AG04450 (cell line): ENCODE data around the gene DICER1. TPM values are rescaled to one million over a fixed set of nuclear protein-coding genes. Genes with fewer than 3 reads are reported as not detected.

Experiments used
- CTCF ChIA-PET: fragments of 300-600, 350-600 bp; formaldehyde crosslinking; extraction: SDS; loops from one replicate; lab custom pipeline; 2022; ENCODE audit warnings: antibody characterized with exemption, inconsistent platforms; lab: Charles Lee
- POLR2A ChIA-PET: fragments of 350-600 bp; formaldehyde crosslinking; extraction: SDS; loops from one replicate; lab custom pipeline; 2021; ENCODE audit warnings: antibody characterized with exemption, inconsistent platforms; lab: Yijun Ruan, JAX
- DNase-seq: peaks from one replicate; pipeline ENCODE4 v3.0.0-alpha.2; 2011; ENCODE audit warnings: low read depth, low spot score
- H3K27ac ChIP-seq: one replicate; pipeline ENCODE4 v1.5.1; 2012; ENCODE audit warnings: low read depth, low read length, control low read depth
- H3K27me3 ChIP-seq: one replicate; pipeline ENCODE4 v1.6.0; 2012; ENCODE audit warnings: low read length; ENCODE audit not compliant: control insufficient read depth, insufficient read depth
- H3K4me3 ChIP-seq: 2 replicates; pipeline ENCODE4 v1.5.1; 2011; ENCODE audit warnings: mild to moderate bottlenecking, low read depth, low read length, control low read depth
- H3K9me3 ChIP-seq: 2 replicates; pipeline ENCODE4 v1.5.1; 2012; ENCODE audit warnings: low read length; ENCODE audit not compliant: control insufficient read depth, insufficient read depth
- polyA plus RNA-seq: library from polyadenylated mRNA; depleted of rRNA; stranded (reverse); fragments of >200 nt; gene quantifications from 2 replicates; pipeline ENCODE4 v1.2.3, GENCODE V29; 2011
- TF ChIP-seq, protein P1 (sequence below): IDR thresholded peaks from 2 replicates; pipeline ENCODE4 v1.5.1; 2011; ENCODE audit warnings: low read depth, low read length, control low read depth, inconsistent platforms

DICER1 gene
- polyA plus RNA-seq, 1 experiment = 25.1 TPM

DNA sequence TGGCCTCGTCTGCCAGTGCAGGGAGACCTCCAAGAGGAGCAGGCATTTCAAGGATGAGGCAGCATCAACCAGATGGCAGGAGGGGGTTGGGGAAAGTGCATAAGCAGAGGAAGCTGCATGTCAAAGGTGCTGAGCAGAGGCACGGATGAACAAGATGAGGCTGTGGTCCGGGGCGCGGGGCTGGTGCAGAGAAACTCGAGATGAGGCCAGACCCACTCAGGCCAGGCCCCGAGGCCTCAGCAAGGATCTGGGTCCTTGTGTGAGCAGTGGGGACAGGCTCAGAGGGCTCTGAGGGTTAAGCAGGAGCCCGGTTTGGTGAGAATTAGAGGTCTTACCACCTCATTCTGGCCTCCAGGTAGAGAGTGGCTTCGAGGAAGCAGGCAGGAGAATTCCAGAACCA lies 98.8 kb downstream of the DICER1 start:
- TF ChIP-seq, protein P1, sequence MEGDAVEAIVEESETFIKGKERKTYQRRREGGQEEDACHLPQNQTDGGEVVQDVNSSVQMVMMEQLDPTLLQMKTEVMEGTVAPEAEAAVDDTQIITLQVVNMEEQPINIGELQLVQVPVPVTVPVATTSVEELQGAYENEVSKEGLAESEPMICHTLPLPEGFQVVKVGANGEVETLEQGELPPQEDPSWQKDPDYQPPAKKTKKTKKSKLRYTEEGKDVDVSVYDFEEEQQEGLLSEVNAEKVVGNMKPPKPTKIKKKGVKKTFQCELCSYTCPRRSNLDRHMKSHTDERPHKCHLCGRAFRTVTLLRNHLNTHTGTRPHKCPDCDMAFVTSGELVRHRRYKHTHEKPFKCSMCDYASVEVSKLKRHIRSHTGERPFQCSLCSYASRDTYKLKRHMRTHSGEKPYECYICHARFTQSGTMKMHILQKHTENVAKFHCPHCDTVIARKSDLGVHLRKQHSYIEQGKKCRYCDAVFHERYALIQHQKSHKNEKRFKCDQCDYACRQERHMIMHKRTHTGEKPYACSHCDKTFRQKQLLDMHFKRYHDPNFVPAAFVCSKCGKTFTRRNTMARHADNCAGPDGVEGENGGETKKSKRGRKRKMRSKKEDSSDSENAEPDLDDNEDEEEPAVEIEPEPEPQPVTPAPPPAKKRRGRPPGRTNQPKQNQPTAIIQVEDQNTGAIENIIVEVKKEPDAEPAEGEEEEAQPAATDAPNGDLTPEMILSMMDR = no peak
- no peak overlapping the region for H3K27ac ChIP-seq
- no peaks in the 10 kb centered on the region; the same call in 1 of the 2 replicates for H3K9me3 ChIP-seq
- CTCF ChIA-PET = no interaction called here
- no peak for DNase-seq
- no peak overlapping the region for H3K4me3 ChIP-seq
- H3K27me3 ChIP-seq = no peaks in the 10 kb centered on the region
- POLR2A ChIA-PET = no interaction called here

GRCh38 chr14:95057851-95058250 lies 99.5 kb downstream of the DICER1 start:
- ChIA-PET POLR2A (no interaction called here), CTCF (no interaction called here)
- Histone ChIP-seq H3K27me3 (no peaks in the 10 kb centered on the region), H3K9me3 (no peaks in the 10 kb centered on the region; the same call in 1 of the 2 replicates), H3K27ac (no peak overlapping the region), H3K4me3 (no peak overlapping the region)
- no peak for DNase-seq
- TF ChIP-seq, protein P1 = no peak

DNA sequence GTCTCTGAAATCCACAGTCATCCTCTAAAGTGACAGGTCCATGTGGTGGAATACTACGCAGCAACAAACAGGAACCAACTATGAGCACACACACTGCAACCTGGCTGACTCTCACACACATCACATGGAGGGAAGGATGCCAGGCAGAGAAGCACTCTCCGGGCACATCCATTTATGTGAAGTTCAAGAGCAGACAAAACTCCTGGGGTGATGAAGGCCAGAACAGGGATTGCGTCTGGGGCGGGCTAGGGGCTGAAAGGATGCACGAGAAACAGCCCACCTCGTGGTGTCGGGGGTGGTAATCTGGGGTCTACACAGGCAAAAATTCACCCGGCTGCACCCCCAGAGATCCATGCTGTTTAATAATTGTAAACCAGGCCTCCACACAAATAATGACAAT lies 100.2 kb downstream of the DICER1 start:
- Histone ChIP-seq H3K27me3 (no peaks in the 10 kb centered on the region), H3K4me3 (no peak overlapping the region), H3K27ac (no peak overlapping the region), H3K9me3 (no peaks in the 10 kb centered on the region; the same call in 1 of the 2 replicates)
- ChIA-PET CTCF (no interaction called here), POLR2A (no interaction called here)
- TF ChIP-seq, protein P1 = no peak
- DNase-seq = no peak

GRCh38 chr14:95056476-95056875 lies 100.9 kb downstream of the DICER1 start:
- TF ChIP-seq, protein P1 = no peak
- no peaks in the 10 kb centered on the region for H3K27me3 ChIP-seq
- POLR2A ChIA-PET = no interaction called here
- H3K9me3 ChIP-seq = no peaks in the 10 kb centered on the region; the same call in 1 of the 2 replicates
- CTCF ChIA-PET = no interaction called here
- H3K4me3 ChIP-seq = no peak overlapping the region
- no peak for DNase-seq
- no peak overlapping the region for H3K27ac ChIP-seq

DNA sequence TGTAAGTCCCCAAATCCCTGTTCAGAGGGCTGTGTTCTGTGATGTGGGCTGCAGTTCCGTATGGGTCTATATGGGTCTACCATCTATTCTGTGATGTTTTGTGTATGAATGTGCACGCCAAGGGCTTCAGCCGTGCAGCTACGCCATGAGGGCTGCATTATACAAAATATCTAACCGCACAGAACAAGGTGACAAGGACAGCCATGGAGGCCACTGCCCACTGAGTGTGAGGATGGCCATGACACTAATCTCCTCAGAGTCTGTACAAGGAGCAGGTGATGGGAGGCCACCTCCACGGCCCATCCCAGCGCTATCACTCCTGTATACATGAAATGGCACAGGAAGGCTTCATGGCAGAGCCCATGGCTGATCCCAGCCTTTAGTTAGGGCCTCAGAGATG lies 102.0 kb downstream of the DICER1 start:
- no peak for DNase-seq
- H3K4me3 ChIP-seq = no peak overlapping the region
- H3K9me3 ChIP-seq = no peaks in the 10 kb centered on the region; the same call in 1 of the 2 replicates
- H3K27me3 ChIP-seq = peaks cover 3% of the 10 kb centered on the region
- POLR2A ChIA-PET = no interaction called here
- CTCF ChIA-PET = no interaction called here
- no peak overlapping the region for H3K27ac ChIP-seq
- TF ChIP-seq, protein P1 = no peak
